ENCODE data around the gene RNF13.

- TF ChIP-seq GATA2 (IDR thresholded peaks at IDR 0.05; ENCODE audit: low read depth, low read length) (no peak), GATA3 (IDR thresholded peaks at IDR 0.05; ENCODE audit: low read depth, low read length) (no peak)
These were observed 32.7 kb downstream of the RNF13 start for GRCh38 chr3:149845570-149846244.

Data from SH-SY5Y (cell line).